Measurements from ENCODE around the gene ZNF569.
"Not testable (repeated sequence)": the region's sequence is repeated elsewhere in the genome, so short reads cannot be mapped to it uniquely, and the experiment has no call there.

Gene ZNF569

GRCh38 chr19:37452500-37453245, 14.6 kb downstream of the ZNF569 start:
- ATAC-seq, result no peak
- Mint-ChIP-seq H3K4me3 (no peak overlapping the region), H3K27ac (no peak overlapping the region), H3K36me3 (peaks cover 85% of the 10 kb centered on the region), H3K27me3 (no peaks in the 10 kb centered on the region), H3K9me3 (peaks cover 52% of the 10 kb centered on the region), H3K4me1 (no peaks in the 10 kb centered on the region)

- Mint-ChIP-seq H3K4me1 (no peaks in the 10 kb centered on the region), H3K27me3 (no peaks in the 10 kb centered on the region), H3K9me3 (peaks cover 20% of the 10 kb centered on the region), H3K36me3 (peaks cover 82% of the 10 kb centered on the region), H3K4me3 (no peak overlapping the region), H3K27ac (no peak overlapping the region)
- ATAC-seq, result no peak
Observed at GRCh38 chr19:37413313-37414084, 53.7 kb downstream of the ZNF569 start.

GRCh38 chr19:37412700-37413099, 54.5 kb downstream of the ZNF569 start:
- Mint-ChIP-seq H3K4me1 (no peaks in the 10 kb centered on the region), H3K9me3 (peaks cover 16% of the 10 kb centered on the region), H3K27ac (no peak overlapping the region), H3K4me3 (no peak overlapping the region), H3K27me3 (no peaks in the 10 kb centered on the region), H3K36me3 (peaks cover 78% of the 10 kb centered on the region)
- no peak for ATAC-seq

GRCh38 chr19:37406140-37406846, 61.0 kb downstream of the ZNF569 start:
- not testable (repeated sequence) for H3K4me3 Mint-ChIP-seq, H3K4me1 Mint-ChIP-seq, ATAC-seq, H3K27me3 Mint-ChIP-seq, H3K27ac Mint-ChIP-seq
- Mint-ChIP-seq H3K36me3 (peaks cover 26% of the 10 kb centered on the region), H3K9me3 (peaks cover 32% of the 10 kb centered on the region)

- H3K4me1 Mint-ChIP-seq, result no peaks in the 10 kb centered on the region
- H3K36me3 Mint-ChIP-seq, result peaks cover 27% of the 10 kb centered on the region
- ATAC-seq, result no peak
- peaks cover 44% of the 10 kb centered on the region for H3K9me3 Mint-ChIP-seq
- H3K27ac Mint-ChIP-seq, result no peak overlapping the region
- H3K27me3 Mint-ChIP-seq, result no peaks in the 10 kb centered on the region
- H3K4me3 Mint-ChIP-seq, result no peak overlapping the region
Observed at GRCh38 chr19:37403403-37403802, 63.8 kb downstream of the ZNF569 start.

- H3K4me3 Mint-ChIP-seq, result no peak overlapping the region
- peaks cover 23% of the 10 kb centered on the region for H3K36me3 Mint-ChIP-seq
- H3K27ac Mint-ChIP-seq, result no peak overlapping the region
- peaks cover 42% of the 10 kb centered on the region for H3K9me3 Mint-ChIP-seq
- H3K4me1 Mint-ChIP-seq, result no peaks in the 10 kb centered on the region
- no peak for ATAC-seq
- no peaks in the 10 kb centered on the region for H3K27me3 Mint-ChIP-seq
Observed at GRCh38 chr19:37401078-37401477, 66.2 kb downstream of the ZNF569 start.

- Mint-ChIP-seq H3K9me3 (peaks cover 27% of the 10 kb centered on the region), H3K36me3 (peaks cover 41% of the 10 kb centered on the region)
- not testable (repeated sequence) for H3K27ac Mint-ChIP-seq, H3K4me1 Mint-ChIP-seq, H3K27me3 Mint-ChIP-seq, H3K4me3 Mint-ChIP-seq, ATAC-seq
Observed at GRCh38 chr19:37391399-37391798, 75.8 kb downstream of the ZNF569 start.

- no peaks in the 10 kb centered on the region for H3K27me3 Mint-ChIP-seq
- peaks cover 38% of the 10 kb centered on the region for H3K9me3 Mint-ChIP-seq
- no peak for ATAC-seq
- H3K4me1 Mint-ChIP-seq, result no peaks in the 10 kb centered on the region
- H3K4me3 Mint-ChIP-seq, result no peak overlapping the region
- no peak overlapping the region for H3K27ac Mint-ChIP-seq
- H3K36me3 Mint-ChIP-seq, result peaks cover 62% of the 10 kb centered on the region
Observed at GRCh38 chr19:37389234-37389633, 78.0 kb downstream of the ZNF569 start.

- H3K36me3 Mint-ChIP-seq, result peaks cover 6% of the 10 kb centered on the region
- peak; percentile 100 for ATAC-seq
- no peaks in the 10 kb centered on the region for H3K27me3 Mint-ChIP-seq
- H3K4me3 Mint-ChIP-seq, result peak within 1 kb of the TSS; percentile 98
- peaks cover 6% of the 10 kb centered on the region for H3K9me3 Mint-ChIP-seq
- peak within 1 kb of the TSS; percentile 90 for H3K27ac Mint-ChIP-seq
- peaks cover 10% of the 10 kb centered on the region for H3K4me1 Mint-ChIP-seq
Observed at GRCh38 chr19:37370880-37371661, 96.2 kb downstream of the ZNF569 start, which contains the start of gene ZNF527. ZNF527 (plus strand) TSS chr19:37371099; CDS start chr19:37374199, 3,100 bp downstream.

- Mint-ChIP-seq H3K4me3 (peak overlapping the region; percentile 98), H3K4me1 (peaks cover 10% of the 10 kb centered on the region), H3K27ac (peak overlapping the region; percentile 90)
- not testable (repeated sequence) for H3K27me3 Mint-ChIP-seq, H3K9me3 Mint-ChIP-seq, H3K36me3 Mint-ChIP-seq
- ATAC-seq, result peak; percentile 51
Observed at GRCh38 chr19:37370386-37370879, 96.8 kb downstream of the ZNF569 start.

GRCh38 chr19:37362733-37363132, 104.5 kb downstream of the ZNF569 start:
- no peaks in the 10 kb centered on the region for H3K27me3 Mint-ChIP-seq
- H3K36me3 Mint-ChIP-seq, result peaks cover 71% of the 10 kb centered on the region
- no peak overlapping the region for H3K4me3 Mint-ChIP-seq

GRCh38 chr19:37361994-37362393, 105.2 kb downstream of the ZNF569 start:
- Mint-ChIP-seq H3K27ac (no peak overlapping the region), H3K27me3 (no peaks in the 10 kb centered on the region), H3K4me3 (no peak overlapping the region), H3K36me3 (peaks cover 78% of the 10 kb centered on the region), H3K9me3 (peaks cover 36% of the 10 kb centered on the region), H3K4me1 (no peaks in the 10 kb centered on the region)
- no peak for ATAC-seq

More at GRCh38 chr19:37362733-37363132, 104.5 kb downstream of the ZNF569 start:
- Mint-ChIP-seq H3K27ac (no peak overlapping the region), H3K9me3 (peaks cover 31% of the 10 kb centered on the region), H3K4me1 (no peaks in the 10 kb centered on the region)
- no peak for ATAC-seq

Data from stimulated activated memory B cell treated with anti-CD40 and anti-IgM and Interleukin-4, amounts not matched to agents 10 μg/mL and 1 μg/mL and 100 μg/mL, for 72 hours (primary cell).